HFFc6 (cell line): ENCODE data around the gene TTC7B. TPM values are rescaled to one million over a fixed set of nuclear protein-coding genes. Genes with fewer than 3 reads are reported as not detected.

Experiments
- DNase-seq: peaks from one replicate; pipeline ENCODE4 v3.0.0-alpha.2; 2018
- H3K27ac Mint-ChIP-seq: 2 replicates; pipeline ENCODE4 v1.8.0; 2020; ENCODE audit warnings: mild to moderate bottlenecking, mixed read lengths
- H3K27me3 Mint-ChIP-seq: 2 replicates; pipeline ENCODE4 v1.8.0; 2021; ENCODE audit warnings: mild to moderate bottlenecking, moderate library complexity, mixed read lengths; ENCODE audit not compliant: insufficient read depth
- H3K36me3 Mint-ChIP-seq: 2 replicates; pipeline ENCODE4 v1.8.0; 2021; ENCODE audit warnings: low read depth, mixed read lengths
- H3K4me1 Mint-ChIP-seq: 2 replicates; pipeline ENCODE4 v1.8.0; 2020; ENCODE audit warnings: low read depth, mixed read lengths
- H3K4me3 Mint-ChIP-seq: 2 replicates; pipeline ENCODE4 v1.8.0; 2020; ENCODE audit warnings: mild to moderate bottlenecking, moderate library complexity, mixed read lengths
- H3K9me3 Mint-ChIP-seq: 2 replicates; pipeline ENCODE4 v1.8.0; 2020; ENCODE audit warnings: mild to moderate bottlenecking, mixed read lengths
- total RNA-seq, 6 experiments: library from RNA; stranded (reverse); fragmentation: NEBNext Ultra II Directional; extraction: Animal tissue kit (Norgen Biotek cat#: 25700); gene quantifications; 2 replicates in 1 of 6; 3 replicates in 5 of 6; pipeline ENCODE4 v1.2.3, GENCODE V29; 2021
- TF ChIP-seq, protein P1 (sequence below): fragments of 200-600 bp; sonication (generic); IDR thresholded peaks from 2 replicates; pipeline ENCODE4 v1.5.0; 2021; ENCODE audit warnings: antibody characterized with exemption, mild to moderate bottlenecking

TTC7B gene
- total RNA-seq, 6 experiments from 2014 or later, result 34.6 to 46.9 (median 40.9) TPM

DNA sequence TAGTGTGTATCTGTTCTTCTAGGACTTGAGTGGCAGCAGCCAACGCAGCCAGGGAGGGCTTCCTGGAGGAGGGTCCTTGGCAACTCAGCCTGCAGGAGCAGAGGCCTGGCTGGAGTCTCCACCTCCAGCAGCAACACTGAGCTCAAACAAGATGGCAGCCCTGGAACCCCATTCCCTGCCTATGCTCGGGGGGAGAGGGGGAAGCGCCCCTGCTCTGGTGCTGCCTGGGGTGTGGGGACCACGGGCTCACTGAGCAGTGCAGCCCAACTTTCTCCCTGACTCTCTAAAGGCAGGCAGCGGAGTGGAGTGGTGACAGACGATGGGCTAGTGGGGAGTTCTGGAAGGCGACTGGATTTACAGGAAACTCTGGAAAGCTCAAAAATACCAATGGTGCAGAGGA is 258.7 kb downstream of the TTC7B start:
- Mint-ChIP-seq H3K4me1 (no peaks in the 10 kb centered on the region), H3K4me3 (no peak overlapping the region), H3K36me3 (no peaks in the 10 kb centered on the region), H3K27ac (no peak overlapping the region), H3K27me3 (peaks cover 3% of the 10 kb centered on the region; the same call in 1 of the 2 replicates), H3K9me3 (no peaks in the 10 kb centered on the region)
- TF ChIP-seq, protein P1, sequence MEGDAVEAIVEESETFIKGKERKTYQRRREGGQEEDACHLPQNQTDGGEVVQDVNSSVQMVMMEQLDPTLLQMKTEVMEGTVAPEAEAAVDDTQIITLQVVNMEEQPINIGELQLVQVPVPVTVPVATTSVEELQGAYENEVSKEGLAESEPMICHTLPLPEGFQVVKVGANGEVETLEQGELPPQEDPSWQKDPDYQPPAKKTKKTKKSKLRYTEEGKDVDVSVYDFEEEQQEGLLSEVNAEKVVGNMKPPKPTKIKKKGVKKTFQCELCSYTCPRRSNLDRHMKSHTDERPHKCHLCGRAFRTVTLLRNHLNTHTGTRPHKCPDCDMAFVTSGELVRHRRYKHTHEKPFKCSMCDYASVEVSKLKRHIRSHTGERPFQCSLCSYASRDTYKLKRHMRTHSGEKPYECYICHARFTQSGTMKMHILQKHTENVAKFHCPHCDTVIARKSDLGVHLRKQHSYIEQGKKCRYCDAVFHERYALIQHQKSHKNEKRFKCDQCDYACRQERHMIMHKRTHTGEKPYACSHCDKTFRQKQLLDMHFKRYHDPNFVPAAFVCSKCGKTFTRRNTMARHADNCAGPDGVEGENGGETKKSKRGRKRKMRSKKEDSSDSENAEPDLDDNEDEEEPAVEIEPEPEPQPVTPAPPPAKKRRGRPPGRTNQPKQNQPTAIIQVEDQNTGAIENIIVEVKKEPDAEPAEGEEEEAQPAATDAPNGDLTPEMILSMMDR, result no peak
- DNase-seq, result no peak

DNA sequence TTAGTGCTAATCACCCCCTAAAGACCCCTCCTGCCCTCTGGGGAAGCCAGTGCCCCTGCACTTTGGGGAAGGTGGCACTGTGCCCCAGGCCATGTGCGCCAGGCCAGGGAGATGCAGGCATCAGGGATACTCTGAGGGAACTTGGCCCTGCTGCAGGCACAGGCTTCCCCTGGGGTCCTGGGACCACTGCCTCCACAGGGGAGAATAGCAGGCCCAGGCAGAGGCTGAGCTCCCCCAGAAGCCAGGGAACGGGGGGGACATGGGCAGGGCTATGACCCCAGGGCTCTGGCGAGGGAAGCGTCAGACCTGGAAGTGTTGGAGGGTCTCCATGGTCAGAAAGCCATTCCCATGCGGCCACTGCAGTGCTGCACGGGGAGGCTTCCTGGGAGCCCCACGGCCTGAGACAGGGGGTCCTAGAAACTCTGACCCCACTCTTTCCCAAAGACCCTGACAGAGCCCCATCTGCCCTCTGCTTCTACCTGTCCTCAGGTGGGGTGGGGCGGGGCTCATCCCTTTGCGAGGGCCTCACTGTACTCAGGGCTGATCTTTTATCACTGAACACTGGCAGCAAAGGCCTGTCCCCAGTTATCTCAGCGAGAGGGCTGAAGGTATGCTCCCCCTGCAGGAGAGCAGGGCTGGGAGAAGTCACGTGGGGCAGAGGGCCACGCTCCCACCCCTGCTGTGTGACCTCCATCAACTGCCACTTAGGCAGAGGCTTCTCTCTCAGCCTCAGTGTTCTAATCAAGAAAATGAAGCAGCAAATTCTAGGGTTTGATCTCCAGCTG is 259.4 kb downstream of the TTC7B start:
- H3K27me3 Mint-ChIP-seq, result peaks cover 3% of the 10 kb centered on the region; the same call in 1 of the 2 replicates
- H3K36me3 Mint-ChIP-seq, result no peaks in the 10 kb centered on the region
- H3K27ac Mint-ChIP-seq, result no peak overlapping the region; the same call in 1 of the 2 replicates
- no peaks in the 10 kb centered on the region for H3K4me1 Mint-ChIP-seq
- H3K4me3 Mint-ChIP-seq, result no peak overlapping the region
- H3K9me3 Mint-ChIP-seq, result no peaks in the 10 kb centered on the region
- TF ChIP-seq, protein P1, result no peak
- DNase-seq, result no peak

DNA sequence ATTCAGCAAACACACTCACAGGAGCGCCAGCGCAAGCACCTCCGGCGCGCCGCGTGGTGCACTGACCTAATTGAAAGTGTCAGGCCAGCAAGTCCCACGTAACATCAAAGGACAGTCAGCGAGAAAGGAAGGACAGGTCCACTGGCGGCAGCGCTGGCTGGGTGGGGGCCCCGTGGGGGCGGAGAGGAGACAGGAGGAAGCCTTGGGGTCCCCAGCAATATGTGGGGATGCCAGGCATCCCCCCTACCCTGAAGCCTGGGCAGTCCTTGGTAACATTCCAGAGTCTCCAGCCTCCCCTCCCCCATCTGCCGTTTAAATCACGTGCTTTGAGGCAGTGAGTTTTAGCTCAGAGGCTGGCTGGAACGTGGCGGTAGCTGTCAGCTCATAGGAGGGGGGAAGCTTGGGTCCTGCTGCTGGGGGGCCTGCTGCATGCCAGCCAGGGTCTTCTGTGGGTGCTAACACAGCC is 260.2 kb downstream of the TTC7B start:
- TF ChIP-seq, protein P1, result no peak
- H3K4me1 Mint-ChIP-seq, result no peaks in the 10 kb centered on the region
- H3K27me3 Mint-ChIP-seq, result peaks cover 3% of the 10 kb centered on the region; the same call in 1 of the 2 replicates
- H3K27ac Mint-ChIP-seq, result no peak overlapping the region; the same call in 1 of the 2 replicates
- no peaks in the 10 kb centered on the region for H3K36me3 Mint-ChIP-seq
- no peaks in the 10 kb centered on the region for H3K9me3 Mint-ChIP-seq
- no peak for DNase-seq
- no peak overlapping the region for H3K4me3 Mint-ChIP-seq

DNA sequence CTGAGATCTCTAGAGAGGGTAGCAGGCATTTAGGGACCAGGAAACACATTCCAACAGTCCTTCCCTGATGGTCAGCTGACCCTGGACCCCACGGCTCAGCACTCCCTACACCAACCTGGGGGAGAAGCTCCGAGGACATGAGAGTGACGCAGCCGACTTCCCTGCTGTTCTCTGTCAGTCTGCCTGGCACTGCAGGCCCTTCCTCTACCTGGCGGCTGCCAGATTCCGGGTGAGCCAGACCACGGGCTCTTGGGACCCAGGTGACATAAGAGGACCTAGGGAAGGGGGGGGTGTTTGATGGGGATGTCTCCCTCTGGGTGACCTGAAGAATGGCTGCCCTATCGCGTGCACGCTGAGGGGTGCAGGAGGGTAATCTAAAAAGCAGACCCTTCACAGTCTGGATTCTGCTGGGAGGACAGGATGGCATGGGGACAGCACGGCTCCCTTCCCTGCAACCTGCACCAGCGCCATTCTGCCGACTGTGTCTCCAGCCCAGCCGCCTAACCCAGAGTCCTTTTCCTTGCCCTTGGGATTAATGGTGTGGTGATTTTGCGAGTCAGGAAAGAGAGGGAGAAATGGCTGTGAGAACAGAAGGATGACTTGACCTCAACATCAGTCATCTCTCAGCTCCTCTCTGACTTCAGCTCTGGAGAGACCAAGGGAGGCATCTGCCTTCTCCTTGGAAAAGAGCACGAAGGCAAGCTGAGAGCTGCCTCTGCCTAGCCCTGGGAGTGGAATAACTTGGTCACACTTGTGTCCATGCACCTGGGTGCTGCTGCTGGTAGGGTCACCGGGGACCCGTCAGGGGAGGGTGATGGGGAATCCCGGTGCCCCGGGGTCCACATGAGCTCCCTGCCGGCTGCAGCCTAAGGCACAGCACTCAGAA is 260.9 kb downstream of the TTC7B start:
- peaks cover 1% of the 10 kb centered on the region for H3K27me3 Mint-ChIP-seq
- TF ChIP-seq, protein P1, result no peak
- H3K27ac Mint-ChIP-seq, result no peak overlapping the region
- no peaks in the 10 kb centered on the region for H3K36me3 Mint-ChIP-seq
- no peak overlapping the region for H3K4me3 Mint-ChIP-seq
- no peak for DNase-seq
- no peaks in the 10 kb centered on the region for H3K4me1 Mint-ChIP-seq
- H3K9me3 Mint-ChIP-seq, result no peaks in the 10 kb centered on the region

DNA sequence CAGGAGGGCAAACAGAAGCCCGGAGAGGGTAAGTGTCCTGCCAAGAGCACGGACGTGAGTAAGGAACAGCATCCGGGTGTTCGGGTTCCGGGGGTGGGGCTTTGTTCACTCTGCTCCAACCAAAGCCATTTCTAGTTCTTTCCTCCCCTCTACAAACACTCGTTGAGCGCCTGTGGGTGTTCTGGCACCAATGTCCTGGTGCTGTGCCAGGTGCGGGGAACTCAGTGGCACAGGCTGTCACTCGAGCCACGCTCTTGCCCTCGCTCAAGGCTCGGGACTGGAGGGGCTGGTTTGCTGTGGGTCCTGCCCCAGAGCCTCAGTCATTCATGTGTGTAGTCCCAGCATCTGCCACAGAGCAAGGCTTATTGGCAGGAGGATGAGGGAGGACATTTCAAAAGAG is 261.9 kb downstream of the TTC7B start:
- no peaks in the 10 kb centered on the region for H3K9me3 Mint-ChIP-seq
- no peak overlapping the region for H3K4me3 Mint-ChIP-seq
- no peak for DNase-seq
- H3K27ac Mint-ChIP-seq, result no peak overlapping the region
- TF ChIP-seq, protein P1, result no peak
- no peaks in the 10 kb centered on the region for H3K4me1 Mint-ChIP-seq
- H3K36me3 Mint-ChIP-seq, result no peaks in the 10 kb centered on the region
- H3K27me3 Mint-ChIP-seq, result peaks cover 1% of the 10 kb centered on the region
